Measurements from ENCODE around the gene TTC3. TPM values are rescaled to one million over a fixed set of nuclear protein-coding genes. Genes with fewer than 3 reads are reported as not detected.
"Not testable (repeated sequence)": the region's sequence is repeated elsewhere in the genome, so short reads cannot be mapped to it uniquely, and the experiment has no call there.

Gene TTC3
- total RNA-seq, 2 donors from 2014 or later: 184 to 273 TPM

DNA sequence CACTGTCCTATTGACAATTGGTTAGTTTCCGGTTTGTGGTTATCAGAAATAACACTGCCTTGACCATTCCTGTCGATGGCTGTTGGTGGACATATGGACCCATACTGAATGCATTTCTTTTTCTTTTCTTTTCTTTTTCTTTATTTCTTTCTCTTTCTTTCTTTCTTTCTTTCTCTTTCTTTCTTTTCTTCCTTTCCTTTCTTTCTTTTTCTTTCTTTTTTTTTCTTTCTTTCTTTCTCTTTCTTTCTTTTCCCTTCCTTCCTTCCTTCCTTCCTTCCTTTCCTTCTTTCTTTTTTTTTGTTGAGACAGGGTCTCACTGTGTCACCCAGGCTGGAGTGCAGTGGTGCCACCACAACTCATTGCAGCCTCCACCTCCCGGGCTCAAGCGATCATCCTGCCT, 42.2 kb upstream of the TTC3 start:
- Mint-ChIP-seq H3K4me1 (no peaks in the 10 kb centered on the region), H3K27me3 (ENCODE audit: insufficient read depth) (peaks cover 12% of the 10 kb centered on the region), H3K36me3 (ENCODE audit: low read depth) (no peaks in the 10 kb centered on the region), H3K9me3 (no peaks in the 10 kb centered on the region), H3K4me3 (no peak overlapping the region), H3K27ac (no peak overlapping the region)
- H3K27ac ChIP-seq (ENCODE audit: low read depth, low read length): no peak overlapping the region
- H3K4me3 ChIP-seq (ENCODE audit: low read length): no peak overlapping the region
- no peaks in the 10 kb centered on the region for H3K36me3 ChIP-seq (ENCODE audit: control insufficient read depth, insufficient read depth, low read length)
- no peaks in the 10 kb centered on the region for H3K9me3 ChIP-seq (ENCODE audit: control insufficient read depth, low read length)
- TF ChIP-seq, protein P1, sequence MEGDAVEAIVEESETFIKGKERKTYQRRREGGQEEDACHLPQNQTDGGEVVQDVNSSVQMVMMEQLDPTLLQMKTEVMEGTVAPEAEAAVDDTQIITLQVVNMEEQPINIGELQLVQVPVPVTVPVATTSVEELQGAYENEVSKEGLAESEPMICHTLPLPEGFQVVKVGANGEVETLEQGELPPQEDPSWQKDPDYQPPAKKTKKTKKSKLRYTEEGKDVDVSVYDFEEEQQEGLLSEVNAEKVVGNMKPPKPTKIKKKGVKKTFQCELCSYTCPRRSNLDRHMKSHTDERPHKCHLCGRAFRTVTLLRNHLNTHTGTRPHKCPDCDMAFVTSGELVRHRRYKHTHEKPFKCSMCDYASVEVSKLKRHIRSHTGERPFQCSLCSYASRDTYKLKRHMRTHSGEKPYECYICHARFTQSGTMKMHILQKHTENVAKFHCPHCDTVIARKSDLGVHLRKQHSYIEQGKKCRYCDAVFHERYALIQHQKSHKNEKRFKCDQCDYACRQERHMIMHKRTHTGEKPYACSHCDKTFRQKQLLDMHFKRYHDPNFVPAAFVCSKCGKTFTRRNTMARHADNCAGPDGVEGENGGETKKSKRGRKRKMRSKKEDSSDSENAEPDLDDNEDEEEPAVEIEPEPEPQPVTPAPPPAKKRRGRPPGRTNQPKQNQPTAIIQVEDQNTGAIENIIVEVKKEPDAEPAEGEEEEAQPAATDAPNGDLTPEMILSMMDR (conservative IDR thresholded peaks at IDR 0.05): no peak
- no peaks in the 10 kb centered on the region for H3K4me1 ChIP-seq (ENCODE audit: control insufficient read depth, insufficient read depth, low read length)
- no peak overlapping the region for H3K9ac ChIP-seq (ENCODE audit: extremely low read depth, low read length, poor library complexity, severe bottlenecking)
- no peaks in the 10 kb centered on the region for H3K27me3 ChIP-seq (ENCODE audit: control insufficient read depth, insufficient read depth, low read length, poor library complexity, severe bottlenecking)
- WGBS, 2 experiments (ENCODE audit: insufficient coverage in 1 of 2, insufficient read length in 1 of 2): 94 to 100% methylated on average over 2 to 4 of the region's 4 CpGs
- no peak for DNase-seq

DNA sequence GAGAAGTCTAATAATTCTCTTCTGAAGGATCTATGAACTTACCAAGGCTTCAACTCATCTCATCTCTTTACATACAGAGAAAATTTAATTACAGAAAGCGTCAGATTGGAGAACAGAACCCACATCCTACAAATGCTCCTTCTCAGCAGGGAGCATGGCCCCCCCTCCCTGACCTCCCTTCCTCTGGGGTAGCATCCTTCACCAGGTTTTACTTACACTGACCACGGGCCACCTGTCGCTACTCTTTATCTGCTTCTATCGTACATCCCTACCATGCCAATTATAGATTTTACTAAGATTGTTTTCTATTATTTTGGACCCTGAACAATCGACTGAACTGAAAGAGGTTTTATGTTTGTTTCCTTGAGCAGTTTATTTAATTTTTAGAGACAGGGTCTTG, 40.8 kb upstream of the TTC3 start:
- Mint-ChIP-seq H3K4me1 (no peaks in the 10 kb centered on the region), H3K27me3 (ENCODE audit: insufficient read depth) (peaks cover 18% of the 10 kb centered on the region), H3K27ac (no peak overlapping the region), H3K36me3 (ENCODE audit: low read depth) (no peaks in the 10 kb centered on the region), H3K4me3 (no peak overlapping the region), H3K9me3 (no peaks in the 10 kb centered on the region)
- no peaks in the 10 kb centered on the region for H3K4me1 ChIP-seq (ENCODE audit: control insufficient read depth, insufficient read depth, low read length)
- TF ChIP-seq, protein P1 (conservative IDR thresholded peaks at IDR 0.05): no peak
- no peaks in the 10 kb centered on the region for H3K27me3 ChIP-seq (ENCODE audit: control insufficient read depth, insufficient read depth, low read length, poor library complexity, severe bottlenecking)
- no peak overlapping the region for H3K4me3 ChIP-seq (ENCODE audit: low read length)
- DNase-seq: no peak
- no peak overlapping the region for H3K9ac ChIP-seq (ENCODE audit: extremely low read depth, low read length, poor library complexity, severe bottlenecking)
- H3K27ac ChIP-seq (ENCODE audit: low read depth, low read length): no peak overlapping the region
- WGBS, 2 experiments (ENCODE audit: insufficient coverage in 1 of 2, insufficient read length in 1 of 2): 86 to 95% methylated on average over 1 to 5 of the region's 5 CpGs
- no peaks in the 10 kb centered on the region for H3K36me3 ChIP-seq (ENCODE audit: control insufficient read depth, insufficient read depth, low read length)
- no peaks in the 10 kb centered on the region for H3K9me3 ChIP-seq (ENCODE audit: control insufficient read depth, low read length)

DNA sequence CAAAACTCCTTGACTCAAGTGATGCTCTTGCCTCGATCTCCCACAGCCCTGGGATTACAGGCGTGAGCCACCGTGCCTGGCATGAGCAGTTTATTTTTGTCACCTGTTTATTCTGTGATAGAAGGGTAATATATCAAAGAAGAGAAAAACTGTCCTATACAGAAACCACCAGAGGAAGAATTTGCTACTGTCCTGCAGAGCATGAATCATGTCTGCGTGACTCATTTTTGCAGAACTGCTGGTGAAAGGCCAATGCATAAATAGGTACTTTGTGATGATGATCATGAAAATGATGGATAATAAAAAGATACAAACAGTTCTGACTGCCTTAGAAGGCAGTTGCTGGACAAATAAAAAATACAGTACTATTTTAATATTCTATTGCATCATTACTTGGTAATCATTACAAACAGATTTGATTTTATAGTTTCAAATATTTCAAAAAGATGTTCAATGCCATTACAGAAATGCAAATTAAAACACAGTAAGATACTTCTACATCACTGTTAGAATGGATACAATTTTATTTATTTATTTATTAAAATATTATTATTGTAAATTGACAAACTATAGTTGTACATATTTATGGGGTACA, 40.1 kb upstream of the TTC3 start:
- Histone ChIP-seq H3K4me1 (ENCODE audit: control insufficient read depth, insufficient read depth, low read length) (no peaks in the 10 kb centered on the region), H3K4me3 (ENCODE audit: low read length) (no peak overlapping the region), H3K27me3 (ENCODE audit: control insufficient read depth, insufficient read depth, low read length, poor library complexity, severe bottlenecking) (no peaks in the 10 kb centered on the region), H3K27ac (ENCODE audit: low read depth, low read length) (no peak overlapping the region), H3K9me3 (ENCODE audit: control insufficient read depth, low read length) (no peaks in the 10 kb centered on the region), H3K9ac (ENCODE audit: extremely low read depth, low read length, poor library complexity, severe bottlenecking) (no peak overlapping the region), H3K36me3 (ENCODE audit: control insufficient read depth, insufficient read depth, low read length) (no peaks in the 10 kb centered on the region)
- Mint-ChIP-seq H3K27me3 (ENCODE audit: insufficient read depth) (peaks cover 25% of the 10 kb centered on the region), H3K27ac (no peak overlapping the region), H3K4me1 (no peaks in the 10 kb centered on the region), H3K36me3 (ENCODE audit: low read depth) (no peaks in the 10 kb centered on the region), H3K4me3 (no peak overlapping the region), H3K9me3 (no peaks in the 10 kb centered on the region)
- no peak for DNase-seq
- TF ChIP-seq, protein P1 (conservative IDR thresholded peaks at IDR 0.05): no peak
- WGBS, 2 experiments (ENCODE audit: insufficient coverage in 1 of 2, insufficient read length in 1 of 2): 95 to 98% methylated on average over 4 of the region's 4 CpGs

DNA sequence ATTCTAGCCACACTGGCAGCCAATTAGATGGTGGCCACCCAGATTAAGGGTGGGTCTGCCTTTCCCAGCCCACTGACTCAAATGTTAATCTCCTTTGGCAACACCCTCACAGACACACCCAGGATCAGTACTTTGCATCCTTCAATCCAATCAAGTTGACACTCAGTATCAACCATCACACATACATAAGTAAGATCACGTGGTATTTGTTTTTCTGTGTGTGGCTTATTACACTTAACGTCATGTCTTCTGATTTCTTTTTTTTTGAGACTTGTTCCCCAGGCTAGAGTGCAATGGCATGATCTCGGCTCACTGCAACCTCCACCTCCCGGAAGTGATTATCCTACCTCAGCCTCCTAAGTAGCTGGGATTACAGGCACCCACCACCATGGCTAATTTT, 38.7 kb upstream of the TTC3 start:
- H3K9ac ChIP-seq (ENCODE audit: extremely low read depth, low read length, poor library complexity, severe bottlenecking); H3K36me3 ChIP-seq (ENCODE audit: control insufficient read depth, insufficient read depth, low read length); H3K4me1 ChIP-seq (ENCODE audit: control insufficient read depth, insufficient read depth, low read length); H3K4me1 Mint-ChIP-seq; H3K4me3 ChIP-seq (ENCODE audit: low read length); DNase-seq; H3K27ac Mint-ChIP-seq; H3K27me3 ChIP-seq (ENCODE audit: control insufficient read depth, insufficient read depth, low read length, poor library complexity, severe bottlenecking); H3K4me3 Mint-ChIP-seq; H3K36me3 Mint-ChIP-seq (ENCODE audit: low read depth); H3K9me3 Mint-ChIP-seq; H3K27ac ChIP-seq (ENCODE audit: low read depth, low read length); H3K9me3 ChIP-seq (ENCODE audit: control insufficient read depth, low read length): not testable (repeated sequence)
- WGBS, 2 experiments (ENCODE audit: insufficient coverage in 1 of 2, insufficient read length in 1 of 2): 72 to 96% methylated on average over 2 to 4 of the region's 4 CpGs
- H3K27me3 Mint-ChIP-seq (ENCODE audit: insufficient read depth): peaks cover 34% of the 10 kb centered on the region
